Raji (cell line): ENCODE measurements around the gene POLR3E.

ENCODE experiments used
- POLR2A ChIP-seq: IDR thresholded peaks from 2 replicates; pipeline ENCODE4 v1.6.1; 2011; ENCODE audit warnings: low read depth, low read length, control low read depth; ENCODE audit not compliant: insufficient read depth

Gene POLR3E

DNA sequence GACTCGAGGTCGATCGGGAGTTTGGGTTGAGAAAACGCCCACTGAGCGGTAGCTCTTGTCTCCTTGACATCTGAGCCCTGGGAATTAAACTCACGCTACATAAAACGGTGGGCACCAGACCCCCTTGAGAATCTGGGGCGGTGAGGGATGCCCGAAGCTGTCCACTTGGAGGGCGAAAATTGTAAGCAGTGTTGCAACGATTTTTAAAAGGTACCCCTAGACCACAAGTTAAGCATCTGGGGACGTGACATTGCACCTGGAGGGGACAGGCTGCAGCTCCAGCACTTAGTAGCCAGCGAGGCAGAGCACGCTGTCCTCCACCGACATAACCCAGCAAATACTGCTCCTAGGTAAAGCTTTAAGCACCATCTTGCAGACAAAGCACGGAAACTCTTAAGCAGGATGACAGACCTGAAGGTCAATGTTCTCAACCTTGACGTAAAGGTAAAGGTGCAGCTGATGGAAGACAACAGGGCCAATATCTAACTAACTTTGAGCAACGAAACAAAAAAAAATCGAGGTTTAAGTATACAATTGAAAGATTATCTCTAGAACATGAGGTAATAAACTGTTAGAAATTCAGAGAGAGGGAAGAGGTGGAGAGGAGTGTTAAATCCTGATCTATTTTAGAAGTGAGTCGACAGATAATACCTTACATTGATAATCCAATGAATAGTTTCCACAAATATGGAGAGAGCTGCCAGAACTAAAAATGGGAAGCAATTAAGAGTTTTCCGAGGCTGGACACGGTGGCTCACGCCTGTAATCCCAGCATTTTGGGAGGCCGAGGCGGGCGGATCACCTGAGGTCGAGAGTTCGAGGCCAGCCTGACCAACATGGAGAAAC lies 78.1 kb downstream of the POLR3E start:
- no peak for TF ChIP-seq POLR2A

DNA sequence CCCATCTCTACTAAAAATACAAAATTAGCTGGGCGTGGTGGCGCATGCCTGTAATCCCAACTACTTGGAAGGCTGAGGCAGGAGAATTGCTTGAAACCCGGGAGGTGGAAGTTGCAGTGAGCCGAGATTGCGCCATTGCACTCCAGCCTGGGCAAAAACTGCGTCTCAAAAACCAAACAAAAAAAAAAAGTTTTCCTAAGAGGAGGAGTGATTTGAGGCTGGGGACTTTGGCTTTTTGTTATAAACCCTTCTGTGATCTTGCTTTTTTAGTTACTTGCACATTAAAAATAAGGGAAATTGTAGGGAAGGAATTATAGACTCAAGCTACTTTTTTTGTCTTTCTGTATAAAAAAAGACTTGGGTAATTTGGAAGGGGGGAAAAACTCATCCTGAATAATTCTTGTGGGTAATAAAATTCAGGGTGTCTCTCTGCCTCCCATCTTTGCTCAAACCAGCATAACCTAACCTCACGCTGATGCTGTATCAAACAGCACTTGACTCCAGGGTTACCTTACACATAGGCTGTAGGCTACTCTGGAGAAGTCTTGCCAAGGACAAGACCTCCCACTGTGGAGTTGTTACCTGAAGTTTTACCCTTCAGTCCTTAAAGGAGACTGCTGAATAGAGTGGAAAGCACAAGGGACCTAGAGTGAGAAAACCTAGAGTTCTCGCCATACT lies 78.9 kb downstream of the POLR3E start:
- no peak for TF ChIP-seq POLR2A

DNA sequence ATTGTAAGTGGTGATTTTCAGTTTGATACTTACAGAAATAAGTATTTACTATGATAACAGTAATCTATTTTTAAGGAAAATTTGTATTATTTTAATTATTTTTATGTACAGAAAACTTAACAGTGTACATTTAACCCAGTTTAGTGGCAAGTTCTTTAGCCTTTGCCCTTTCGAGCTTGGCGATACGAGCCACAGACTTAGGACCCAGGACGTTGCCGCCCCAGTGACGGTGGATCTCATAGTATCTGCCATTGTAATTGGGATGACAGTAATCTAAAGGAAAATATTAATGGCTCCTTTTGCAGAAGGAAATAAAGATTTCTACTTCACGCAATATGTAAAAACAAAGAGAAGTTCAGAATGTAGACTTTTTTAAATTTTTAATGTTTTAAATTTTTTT lies 82.4 kb downstream of the POLR3E start:
- TF ChIP-seq POLR2A, result no peak

DNA sequence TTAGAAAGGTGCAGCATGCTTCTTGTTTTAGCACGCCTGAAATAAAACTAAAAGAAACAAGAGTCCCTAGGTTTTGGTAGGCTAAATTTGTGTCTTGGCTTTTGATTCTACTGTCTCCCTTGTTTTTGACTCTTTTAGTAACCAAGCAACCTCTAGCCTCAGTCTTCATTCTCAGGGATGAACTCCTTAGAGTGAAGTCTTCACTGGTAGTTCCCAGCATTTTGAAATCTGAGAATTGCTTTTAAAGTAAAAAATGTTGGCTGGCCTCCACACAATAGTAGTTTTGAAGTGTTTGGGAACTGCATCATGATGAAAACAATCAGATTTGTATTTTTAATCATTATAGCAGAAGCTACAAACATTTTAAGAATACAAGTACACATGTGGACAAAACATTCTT lies 83.3 kb downstream of the POLR3E start:
- no peak for TF ChIP-seq POLR2A

DNA sequence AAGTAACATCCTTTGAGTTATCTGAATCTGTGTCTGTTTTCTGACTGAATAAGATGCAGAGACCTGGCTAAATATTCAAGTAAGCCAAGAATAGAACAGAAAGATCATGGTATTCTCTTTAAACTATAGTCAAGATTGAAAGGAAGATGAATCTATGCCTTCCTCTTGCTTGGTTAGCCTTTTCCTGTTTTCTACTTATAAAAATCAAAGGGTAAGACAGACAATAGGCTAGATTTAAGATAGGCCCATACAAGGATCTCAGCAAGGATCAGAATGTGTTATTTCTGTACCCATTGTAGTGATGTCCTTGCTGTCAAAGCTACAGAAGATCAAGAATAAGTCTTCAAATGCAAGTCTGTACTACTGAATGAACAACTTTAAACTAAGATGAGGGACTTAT lies 84.2 kb downstream of the POLR3E start:
- TF ChIP-seq POLR2A, result no peak

DNA sequence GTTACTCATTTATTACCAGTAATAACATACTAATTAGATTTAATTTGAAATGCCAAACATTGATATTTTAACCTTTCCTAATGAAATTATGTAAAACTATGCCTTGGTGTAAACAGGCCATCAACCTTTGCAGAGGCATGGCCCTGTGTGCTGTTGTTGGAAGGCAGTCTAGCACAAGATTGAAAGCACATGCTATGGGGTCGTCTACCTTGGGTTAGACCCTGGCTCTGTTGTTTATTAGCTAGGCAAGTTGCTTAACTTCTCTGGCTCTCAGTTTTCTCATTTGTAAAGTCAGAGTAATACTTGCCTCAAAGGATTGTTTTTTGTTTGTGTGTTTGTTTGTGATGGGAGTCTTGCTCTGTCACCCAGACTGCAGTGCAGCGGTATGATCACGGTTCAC lies 86.6 kb downstream of the POLR3E start:
- no peak for TF ChIP-seq POLR2A
